ENCODE results near the gene ZNF83.
A peak's percentile ranks its signal among the peaks of the same experiment; 100 is the strongest.
"Not testable (repeated sequence)": the region's sequence is repeated elsewhere in the genome, so short reads cannot be mapped to it uniquely, and the experiment has no call there.

The ZNF83 gene

GRCh38 chr19:52569638-52569999 is 68.5 kb downstream of the ZNF83 start:
- not testable (repeated sequence) for H3K27me3 ChIP-seq (ENCODE audit: control insufficient read depth in 1 of 2, insufficient read depth in 2 of 2, low read length in 2 of 2); H3K9me3 ChIP-seq (ENCODE audit: control insufficient read depth in 2 of 2, low read length in 2 of 2); H3K36me3 ChIP-seq (ENCODE audit: control insufficient read depth in 2 of 2, insufficient read depth in 2 of 2, low read length in 2 of 2); H3K4me1 ChIP-seq (ENCODE audit: control insufficient read depth, insufficient read depth, low read length)
- Histone ChIP-seq H3K27ac (ENCODE audit: low read length) (peak overlapping the region; percentile 66), H3K4me3 (ENCODE audit: low read length in 2 of 2) (peak overlapping the region; percentile 92 to 99), H3K9ac (ENCODE audit: low read length in 2 of 2) (peak overlapping the region; percentile 64 to 72)

DNA sequence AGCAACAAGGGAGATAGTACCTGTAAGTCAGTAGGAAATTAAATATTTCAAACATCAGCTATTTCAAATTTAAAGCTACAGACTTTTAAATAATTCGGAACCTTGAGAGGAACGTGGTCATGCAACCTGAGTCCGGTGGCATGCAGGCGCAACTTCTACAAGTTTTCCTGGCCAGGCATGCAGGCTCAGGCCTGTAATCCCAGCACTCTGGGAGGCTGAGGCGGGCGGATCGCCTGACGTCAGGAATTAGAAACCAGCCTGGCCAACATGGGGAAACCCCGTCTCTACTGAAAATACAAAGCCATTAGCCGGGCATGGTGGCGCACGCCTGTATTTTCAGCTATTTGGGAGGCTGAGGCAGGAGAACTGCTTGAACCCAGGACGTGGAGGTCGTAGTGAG is 70.2 kb downstream of the ZNF83 start:
- peaks cover 7% of the 10 kb centered on the region for H3K4me1 ChIP-seq (ENCODE audit: control insufficient read depth, insufficient read depth, low read length)
- peaks cover 0 to 7% of the 10 kb centered on the region in 2 donors for H3K36me3 ChIP-seq (ENCODE audit: control insufficient read depth in 2 of 2, insufficient read depth in 2 of 2, low read length in 2 of 2)
- H3K4me3 ChIP-seq (ENCODE audit: low read length in 2 of 2): no peak overlapping the region
- H3K9me3 ChIP-seq (ENCODE audit: control insufficient read depth in 2 of 2, low read length in 2 of 2): no peaks in the 10 kb centered on the region
- H3K27me3 ChIP-seq (ENCODE audit: control insufficient read depth in 1 of 2, insufficient read depth in 2 of 2, low read length in 2 of 2): no peaks in the 10 kb centered on the region
- no peak overlapping the region for H3K9ac ChIP-seq (ENCODE audit: low read length in 2 of 2)
- H3K27ac ChIP-seq (ENCODE audit: low read length): no peak overlapping the region

- Histone ChIP-seq H3K4me1 (ENCODE audit: control insufficient read depth, insufficient read depth, low read length) (peaks cover 7% of the 10 kb centered on the region), H3K27me3 (ENCODE audit: control insufficient read depth in 1 of 2, insufficient read depth in 2 of 2, low read length in 2 of 2) (no peaks in the 10 kb centered on the region), H3K36me3 (ENCODE audit: control insufficient read depth in 2 of 2, insufficient read depth in 2 of 2, low read length in 2 of 2) (peaks cover 0 to 8% of the 10 kb centered on the region in 2 donors), H3K9me3 (ENCODE audit: control insufficient read depth in 2 of 2, low read length in 2 of 2) (no peaks in the 10 kb centered on the region), H3K9ac (ENCODE audit: low read length in 2 of 2) (no peak overlapping the region), H3K4me3 (ENCODE audit: low read length in 2 of 2) (no peak overlapping the region), H3K27ac (ENCODE audit: low read length) (no peak overlapping the region)
Observed at GRCh38 chr19:52566588-52566987, 71.6 kb downstream of the ZNF83 start.

DNA sequence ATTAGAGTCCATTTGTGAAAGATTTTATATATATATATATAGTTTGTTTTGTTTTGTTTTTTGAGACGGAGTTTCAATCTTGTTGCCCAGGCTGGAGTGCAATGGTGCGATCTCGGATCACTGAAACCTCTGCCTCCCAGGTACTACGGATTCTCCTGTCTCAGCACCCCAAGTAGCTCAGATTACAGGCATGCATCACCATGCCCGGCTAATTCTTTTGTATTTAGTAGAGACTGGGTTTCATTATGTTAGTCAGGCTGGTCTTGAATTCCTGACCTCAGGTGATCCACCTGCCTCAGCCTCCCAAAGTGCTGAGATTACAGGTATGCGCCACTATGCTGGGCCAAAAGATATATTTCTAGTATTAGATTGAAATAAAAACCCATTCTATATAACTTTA is 72.0 kb downstream of the ZNF83 start:
- Histone ChIP-seq H3K4me1 (ENCODE audit: control insufficient read depth, insufficient read depth, low read length) (peaks cover 7% of the 10 kb centered on the region), H3K27me3 (ENCODE audit: control insufficient read depth in 1 of 2, insufficient read depth in 2 of 2, low read length in 2 of 2) (no peaks in the 10 kb centered on the region), H3K27ac (ENCODE audit: low read length) (no peak overlapping the region), H3K36me3 (ENCODE audit: control insufficient read depth in 2 of 2, insufficient read depth in 2 of 2, low read length in 2 of 2) (peaks cover 0 to 8% of the 10 kb centered on the region in 2 donors), H3K9ac (ENCODE audit: low read length in 2 of 2) (no peak overlapping the region), H3K4me3 (ENCODE audit: low read length in 2 of 2) (no peak overlapping the region), H3K9me3 (ENCODE audit: control insufficient read depth in 2 of 2, low read length in 2 of 2) (no peaks in the 10 kb centered on the region)

Data from stomach smooth muscle (tissue), 2 donors.